GM19099 (cell line): ENCODE measurements around the gene DZIP1.

ENCODE experiments used
- POLR2A ChIP-seq: IDR thresholded peaks from 3 replicates; pipeline ENCODE4 v1.6.1; 2011; ENCODE audit warnings: low read depth; ENCODE audit not compliant: insufficient read length; ENCODE audit errors: extremely low read depth

Gene DZIP1

DNA sequence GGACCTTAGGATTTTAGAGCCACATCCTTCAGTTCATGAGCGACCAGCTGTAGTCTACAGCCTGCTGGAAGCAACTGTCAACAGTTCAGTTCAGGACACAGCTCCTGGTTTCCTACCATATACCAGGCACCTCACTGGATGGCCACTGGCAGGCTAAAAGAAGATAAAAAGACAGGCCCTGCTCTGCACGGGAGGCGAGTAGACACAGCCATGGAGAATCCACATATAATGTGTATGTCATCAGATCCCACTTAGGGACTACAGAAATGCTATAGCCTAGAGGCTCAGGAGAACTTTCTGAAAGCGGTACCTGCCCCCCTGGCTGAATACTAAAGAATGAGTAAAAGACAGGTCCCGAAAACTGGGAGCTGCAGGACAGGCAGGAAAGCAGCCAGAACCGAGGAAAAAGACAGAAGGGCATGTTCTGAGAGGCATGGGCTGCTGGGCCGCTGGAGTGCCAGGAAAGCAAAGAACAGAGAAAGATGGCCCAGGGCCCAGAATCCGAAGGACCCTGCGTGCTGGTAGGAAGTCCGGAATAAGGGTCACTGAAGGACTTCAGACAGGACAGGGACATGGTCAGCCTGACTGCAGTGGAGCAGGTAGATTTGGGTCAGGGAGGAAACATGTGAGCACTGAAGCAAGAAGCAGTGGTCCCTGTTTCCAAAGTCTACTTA lies 23.5 kb downstream of the DZIP1 start:
- no peak for TF ChIP-seq POLR2A

DNA sequence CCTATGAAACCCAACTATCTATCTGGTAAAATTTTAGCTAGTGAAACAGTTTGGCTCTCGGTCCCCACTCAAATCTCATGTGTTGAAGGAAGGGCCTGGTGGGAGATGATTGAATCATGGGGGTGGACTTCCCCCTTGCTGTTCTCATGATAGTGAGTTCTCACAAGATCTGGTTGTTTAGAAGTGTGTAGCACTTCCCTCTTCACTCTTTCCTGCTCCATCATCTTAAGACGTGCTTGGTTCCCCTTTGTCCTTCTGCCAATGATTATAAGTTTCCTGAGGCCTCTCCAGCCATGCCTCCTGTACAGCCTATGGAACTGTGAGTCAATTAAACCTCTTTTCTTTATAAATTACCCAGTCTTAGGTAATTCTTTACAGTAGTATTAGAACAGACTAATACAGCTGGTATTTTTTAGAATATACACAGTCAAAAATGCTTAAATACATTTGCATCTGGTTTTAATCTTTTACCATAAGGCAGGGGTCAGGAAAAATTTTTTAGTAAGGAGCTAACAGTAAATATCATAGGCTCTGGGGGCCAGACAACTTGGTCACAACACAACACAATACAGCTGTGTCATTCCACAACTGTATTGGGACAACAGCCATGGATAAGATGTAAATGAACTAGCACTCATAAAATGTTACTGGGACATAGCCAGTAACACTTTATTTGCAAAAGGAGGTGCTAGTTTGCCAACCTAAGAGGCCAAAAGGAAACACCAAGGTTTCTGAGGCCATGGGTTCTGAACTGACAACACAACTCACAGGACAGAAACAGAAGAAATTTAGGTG lies 24.3 kb downstream of the DZIP1 start:
- no peak for TF ChIP-seq POLR2A

DNA sequence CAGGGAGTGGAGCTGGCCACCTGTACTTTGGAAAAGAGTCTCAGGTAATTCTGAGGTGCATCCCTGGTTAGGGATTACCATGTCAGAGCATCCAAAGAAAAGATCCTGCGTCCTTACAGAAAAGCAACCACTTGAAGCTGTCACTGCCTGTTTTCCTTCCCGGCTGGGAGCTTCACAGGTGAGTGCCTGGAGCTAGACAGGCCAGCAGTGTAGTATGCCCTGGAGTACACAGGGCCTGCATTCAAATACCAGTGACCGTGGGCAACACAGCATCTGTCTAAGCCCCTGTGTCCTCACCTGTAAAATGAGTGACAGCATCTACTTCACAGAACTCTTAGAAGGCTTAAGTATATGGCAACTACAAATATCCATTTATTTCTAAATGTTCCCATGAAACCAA lies 29.0 kb downstream of the DZIP1 start:
- TF ChIP-seq POLR2A: no peak

DNA sequence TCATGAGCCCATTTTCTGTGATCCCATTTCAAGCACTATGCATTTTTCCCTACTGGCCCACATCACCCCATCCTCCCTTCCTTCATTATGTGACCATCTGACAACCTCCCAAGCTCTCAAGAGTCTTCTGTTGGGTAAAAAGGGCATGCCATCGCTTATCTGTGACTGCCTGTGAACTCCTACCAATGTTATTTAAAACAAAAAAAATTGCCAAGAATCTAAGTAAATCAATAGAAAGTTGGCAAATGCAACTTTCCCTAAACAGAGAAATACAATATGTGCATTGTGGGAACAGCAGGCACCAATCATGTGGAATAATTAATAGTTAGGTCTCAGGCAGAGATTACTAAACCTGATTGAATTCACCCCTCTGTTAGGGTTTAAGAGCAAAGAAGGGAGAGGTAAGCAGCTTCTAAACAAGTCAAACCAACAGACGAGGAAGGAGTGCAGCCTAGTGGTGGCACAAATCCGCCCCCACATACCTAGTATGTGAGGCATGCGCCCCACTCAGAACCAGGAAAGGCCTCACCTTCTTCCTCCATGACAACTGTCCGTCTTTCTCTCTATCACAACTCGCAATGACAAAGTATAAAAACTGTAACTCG lies 29.8 kb downstream of the DZIP1 start:
- no peak for TF ChIP-seq POLR2A

DNA sequence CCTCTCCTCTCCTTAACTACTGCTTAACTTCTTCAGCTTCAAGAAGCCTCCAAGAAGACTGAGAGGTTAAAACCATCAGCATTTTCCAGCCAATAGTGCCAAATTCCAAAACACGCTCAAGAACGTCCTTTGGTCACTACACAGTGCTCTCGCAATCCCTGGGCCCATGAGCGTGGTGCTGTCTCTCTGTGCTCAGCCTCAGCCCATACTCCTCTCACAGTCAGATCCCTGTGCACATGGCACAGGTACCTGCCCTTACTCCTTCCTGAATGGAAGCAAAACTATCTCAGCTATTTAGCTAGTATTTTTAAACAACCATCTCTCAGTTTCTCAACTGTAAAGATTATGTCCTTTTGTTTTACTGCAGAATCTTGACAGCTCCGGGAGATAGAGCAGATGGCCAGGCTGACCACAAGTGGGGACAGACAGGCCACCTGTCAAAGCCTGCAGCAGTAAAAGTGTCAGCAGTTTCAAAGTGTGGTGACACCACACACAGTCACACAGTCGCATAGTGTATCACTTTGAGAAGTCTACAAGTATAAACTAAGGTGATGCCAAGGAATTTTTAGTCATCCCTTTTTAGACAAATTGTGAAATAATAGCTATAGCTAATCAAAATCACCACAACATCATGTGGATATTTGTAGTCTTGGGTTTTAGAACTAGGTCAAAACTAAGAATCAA lies 35.7 kb downstream of the DZIP1 start:
- TF ChIP-seq POLR2A: no peak

DNA sequence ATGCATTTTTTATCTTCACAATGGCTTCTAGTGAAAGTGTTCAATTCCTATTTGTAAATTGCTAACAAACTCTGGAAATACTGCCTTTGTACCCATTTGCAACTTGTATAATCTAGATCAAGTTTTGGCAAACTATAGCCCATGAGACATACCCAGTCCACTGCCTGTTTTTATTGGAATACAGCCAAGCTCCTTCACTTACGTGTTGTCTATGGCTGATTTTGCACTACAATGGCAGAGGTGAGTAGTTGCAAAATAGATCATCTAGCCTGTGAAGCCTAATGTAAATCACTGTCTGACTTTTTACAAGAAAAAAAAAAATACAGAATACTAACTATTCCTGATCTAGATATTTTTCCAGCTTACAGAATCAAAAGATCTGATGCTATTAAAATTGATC lies 37.1 kb downstream of the DZIP1 start:
- TF ChIP-seq POLR2A: no peak

DNA sequence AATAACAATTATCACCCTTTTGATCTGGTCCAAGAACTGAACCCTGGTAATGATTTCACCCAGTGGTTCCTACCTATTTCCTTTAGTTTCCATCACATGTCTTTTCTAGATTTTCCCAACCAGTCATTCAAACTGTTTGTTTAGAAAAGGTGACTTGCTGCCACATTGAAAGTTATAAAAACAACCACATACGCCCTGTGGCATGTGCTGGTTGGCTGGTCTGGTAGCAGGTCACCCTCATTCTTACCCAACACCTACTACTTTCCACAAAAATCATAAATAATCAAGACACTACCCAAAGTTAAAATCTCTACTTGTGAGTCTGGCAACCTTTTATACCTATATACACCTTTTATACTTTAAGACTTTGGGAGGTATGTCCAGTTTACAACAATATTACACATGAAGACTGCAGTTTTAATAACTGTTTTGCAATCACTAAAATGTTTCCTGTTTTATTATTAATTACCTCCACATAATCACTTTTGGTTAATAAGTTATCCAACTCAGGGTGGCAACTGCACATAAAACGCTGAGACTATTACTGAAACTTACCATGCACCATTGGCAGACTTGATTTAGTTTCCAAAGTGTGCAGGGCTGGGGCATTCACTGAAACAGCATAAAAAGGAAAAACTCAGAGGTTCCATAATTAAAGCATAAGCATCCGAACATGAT lies 38.9 kb downstream of the DZIP1 start:
- TF ChIP-seq POLR2A: no peak

DNA sequence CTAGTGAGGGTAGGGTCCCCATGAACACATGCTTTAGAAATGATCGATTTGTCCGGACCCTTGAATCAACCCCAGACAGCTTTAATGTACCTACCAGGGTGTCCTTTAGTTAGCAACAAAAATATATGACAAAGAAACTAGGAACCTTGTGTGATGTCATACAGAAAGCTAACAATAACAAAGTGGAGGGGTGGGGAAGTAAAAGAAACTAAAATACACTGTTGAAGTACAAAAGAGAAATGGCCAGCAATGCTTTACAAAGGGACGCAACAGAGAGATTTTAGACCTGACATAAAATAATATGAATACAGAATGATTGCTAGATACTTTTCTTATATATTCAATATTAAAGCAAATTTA lies 40.0 kb downstream of the DZIP1 start:
- no peak for TF ChIP-seq POLR2A

DNA sequence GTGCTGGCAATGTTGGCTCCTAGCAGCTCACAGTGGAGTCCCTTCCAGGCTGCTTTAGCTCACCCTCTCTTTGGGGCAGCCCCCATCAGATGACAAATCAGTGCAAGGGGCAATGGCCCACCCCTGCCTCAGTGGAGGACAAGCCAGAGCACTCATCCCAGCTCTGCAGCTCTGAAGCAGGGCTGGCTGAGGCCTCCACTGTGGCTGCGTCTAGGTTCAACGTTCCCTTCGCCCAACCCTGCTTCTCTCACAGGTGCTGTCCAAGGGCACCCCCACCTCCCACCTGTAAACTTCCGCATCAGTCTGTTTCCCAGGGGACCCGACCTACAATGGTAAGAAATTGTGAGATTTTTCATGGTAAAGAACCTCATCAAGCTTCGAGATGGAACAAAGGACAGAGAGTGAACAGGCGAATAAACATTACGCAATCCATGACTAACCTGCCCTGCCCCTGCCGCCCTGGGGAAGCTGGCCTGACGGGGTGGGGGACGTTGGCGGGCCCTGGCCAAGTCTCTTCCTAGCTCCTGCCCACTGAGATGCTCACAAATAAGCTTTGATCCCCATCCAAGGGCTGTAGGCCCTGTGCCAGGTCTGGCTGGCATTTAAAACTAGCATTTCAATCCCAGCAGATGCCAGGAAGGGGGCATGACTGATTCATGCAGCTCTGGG lies 40.5 kb downstream of the DZIP1 start:
- no peak for TF ChIP-seq POLR2A

DNA sequence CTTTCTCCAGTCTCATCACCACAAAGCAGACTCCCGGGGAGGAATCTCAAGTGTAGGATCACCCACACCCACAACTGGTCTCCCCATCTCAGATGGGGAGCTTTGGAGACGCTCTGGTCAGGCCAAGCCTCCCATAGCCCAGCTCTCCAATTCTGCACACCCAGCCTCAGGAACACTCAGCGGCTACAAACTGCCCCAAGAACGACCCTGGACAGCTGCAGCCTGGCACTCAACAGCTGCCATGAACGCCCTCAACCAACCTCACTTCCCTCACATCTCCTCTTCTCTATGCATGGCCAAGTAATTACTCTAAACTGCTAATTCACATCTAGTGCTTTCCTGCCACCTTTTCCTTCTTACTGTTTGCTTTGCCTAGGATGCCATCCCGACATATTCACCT lies 42.6 kb downstream of the DZIP1 start:
- TF ChIP-seq POLR2A: no peak

DNA sequence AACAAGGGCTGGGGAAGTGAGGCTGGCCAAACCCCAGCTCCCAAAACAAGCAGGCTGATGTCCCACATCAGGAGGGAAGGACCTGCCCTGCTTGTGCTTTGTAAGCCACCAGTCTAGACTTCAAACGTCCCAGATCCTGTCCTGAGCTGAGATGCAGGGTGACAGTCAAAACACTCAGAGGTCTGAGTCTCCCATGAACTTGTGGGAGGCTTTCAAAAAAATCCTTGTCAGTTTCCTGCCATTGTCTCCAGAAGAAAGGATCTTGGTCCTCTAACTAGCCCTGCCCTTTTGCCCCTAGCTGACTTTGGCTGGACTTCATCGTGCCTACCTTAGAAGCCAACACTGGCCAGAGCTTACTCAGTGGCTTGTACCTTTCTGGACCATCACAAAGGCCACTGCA lies 43.3 kb downstream of the DZIP1 start:
- TF ChIP-seq POLR2A: no peak

DNA sequence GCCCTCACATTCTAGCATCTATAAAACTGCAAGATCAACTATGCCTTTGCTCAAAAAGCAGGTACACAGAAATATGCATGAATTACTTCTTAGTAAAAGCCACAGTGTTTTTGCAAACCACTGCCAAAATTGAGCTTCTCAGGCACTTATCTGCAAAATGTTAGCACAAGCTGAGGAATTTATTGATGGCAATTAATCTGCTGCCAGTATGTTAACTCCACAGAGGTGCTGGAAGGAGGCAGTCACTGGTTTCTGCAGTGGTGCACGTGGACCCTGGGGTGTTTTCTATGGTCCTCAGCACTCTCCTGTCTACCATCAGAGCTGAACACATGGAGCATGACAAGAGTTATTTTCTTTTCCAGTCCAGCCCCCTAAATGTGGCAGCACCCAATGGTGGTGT lies 47.8 kb downstream of the DZIP1 start:
- TF ChIP-seq POLR2A: no peak

DNA sequence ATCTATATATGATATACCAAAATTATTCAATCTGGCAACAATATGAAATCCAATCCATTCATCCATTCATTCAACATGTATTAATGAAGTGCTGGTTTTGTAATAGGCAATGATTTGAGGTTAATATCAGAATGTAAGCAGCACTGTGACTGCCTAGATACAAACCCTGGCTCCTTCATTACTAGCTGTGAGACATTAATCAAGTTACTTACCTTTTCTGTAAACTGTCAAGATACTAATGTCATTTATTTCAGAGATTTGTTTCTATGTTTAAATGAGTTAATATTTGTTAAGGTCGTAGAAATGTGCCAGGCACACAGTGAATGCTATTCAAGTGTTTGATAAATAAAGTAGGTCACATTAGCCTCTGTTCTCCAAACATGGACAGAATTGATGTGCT lies 51.0 kb downstream of the DZIP1 start:
- TF ChIP-seq POLR2A: no peak

DNA sequence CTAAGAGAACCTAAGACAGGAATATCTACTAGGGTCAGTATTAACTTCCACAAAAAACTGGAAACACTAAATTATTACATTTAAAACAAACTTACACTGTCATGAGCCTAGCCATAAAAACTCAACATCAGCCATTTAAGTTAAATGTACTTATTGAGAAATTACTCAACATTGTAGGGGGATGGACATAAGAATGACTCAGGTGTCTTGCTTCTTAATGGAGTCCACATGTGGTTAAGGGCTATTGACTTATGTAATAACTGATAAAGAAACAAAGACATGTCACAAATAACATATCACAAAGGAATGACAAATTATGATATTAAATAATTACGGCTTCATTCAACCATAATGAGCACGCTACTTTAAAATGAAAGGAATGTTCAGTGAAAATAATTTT lies 55.8 kb downstream of the DZIP1 start:
- no peak for TF ChIP-seq POLR2A

DNA sequence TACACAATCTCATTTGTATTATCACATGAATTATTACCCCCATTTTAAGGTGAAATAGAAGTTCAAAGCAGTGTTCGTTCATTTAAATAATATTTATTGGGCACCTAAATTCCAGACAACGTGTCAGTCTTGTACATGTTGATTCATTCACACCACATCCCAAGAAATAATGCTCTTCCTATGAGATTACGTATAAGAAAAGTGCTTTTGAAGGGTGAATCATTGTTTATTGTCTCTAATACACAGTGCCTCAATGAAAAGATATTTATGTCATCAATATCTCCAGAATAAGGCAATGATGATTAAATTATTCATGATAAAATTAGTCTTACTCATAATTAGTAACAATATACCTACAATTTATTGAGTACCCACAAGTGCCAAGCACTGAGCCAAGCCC lies 56.4 kb downstream of the DZIP1 start:
- no peak for TF ChIP-seq POLR2A

DNA sequence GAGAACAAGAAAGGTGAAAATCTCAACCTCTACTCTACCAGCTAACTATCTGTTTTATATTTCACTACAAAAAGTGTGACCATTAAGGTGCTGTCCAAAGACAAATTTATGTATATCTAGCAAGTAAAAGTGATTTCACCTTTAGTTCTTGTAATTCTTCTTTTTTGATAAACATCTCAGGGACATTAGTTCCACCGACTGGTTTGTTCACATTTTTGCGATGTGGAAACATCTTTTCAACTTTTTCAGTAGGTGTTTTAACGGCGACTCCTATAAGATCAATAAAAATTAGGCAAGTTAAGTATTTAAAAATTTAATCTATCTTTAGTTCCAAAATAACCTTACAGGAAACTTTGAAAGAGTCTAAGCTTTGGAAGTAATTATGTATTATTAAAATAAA lies 58.6 kb downstream of the DZIP1 start:
- no peak for TF ChIP-seq POLR2A
